NCI-H345 treated with DMSO at 0.1 percent for 48 hours (cell line): ENCODE results near the gene TTLL1.
"Not testable (repeated sequence)": the region's sequence is repeated elsewhere in the genome, so short reads cannot be mapped to it uniquely, and the experiment has no call there.

Source experiments
- DNase-seq: peaks from one replicate; lab custom pipeline; 2025; ENCODE audit not compliant: unreplicated experiment; lab: John Stamatoyannopoulos, UW

TTLL1 gene

GRCh38 chr22:43014316-43014868, 74.8 kb downstream of the TTLL1 start:
- no peak for DNase-seq

DNA sequence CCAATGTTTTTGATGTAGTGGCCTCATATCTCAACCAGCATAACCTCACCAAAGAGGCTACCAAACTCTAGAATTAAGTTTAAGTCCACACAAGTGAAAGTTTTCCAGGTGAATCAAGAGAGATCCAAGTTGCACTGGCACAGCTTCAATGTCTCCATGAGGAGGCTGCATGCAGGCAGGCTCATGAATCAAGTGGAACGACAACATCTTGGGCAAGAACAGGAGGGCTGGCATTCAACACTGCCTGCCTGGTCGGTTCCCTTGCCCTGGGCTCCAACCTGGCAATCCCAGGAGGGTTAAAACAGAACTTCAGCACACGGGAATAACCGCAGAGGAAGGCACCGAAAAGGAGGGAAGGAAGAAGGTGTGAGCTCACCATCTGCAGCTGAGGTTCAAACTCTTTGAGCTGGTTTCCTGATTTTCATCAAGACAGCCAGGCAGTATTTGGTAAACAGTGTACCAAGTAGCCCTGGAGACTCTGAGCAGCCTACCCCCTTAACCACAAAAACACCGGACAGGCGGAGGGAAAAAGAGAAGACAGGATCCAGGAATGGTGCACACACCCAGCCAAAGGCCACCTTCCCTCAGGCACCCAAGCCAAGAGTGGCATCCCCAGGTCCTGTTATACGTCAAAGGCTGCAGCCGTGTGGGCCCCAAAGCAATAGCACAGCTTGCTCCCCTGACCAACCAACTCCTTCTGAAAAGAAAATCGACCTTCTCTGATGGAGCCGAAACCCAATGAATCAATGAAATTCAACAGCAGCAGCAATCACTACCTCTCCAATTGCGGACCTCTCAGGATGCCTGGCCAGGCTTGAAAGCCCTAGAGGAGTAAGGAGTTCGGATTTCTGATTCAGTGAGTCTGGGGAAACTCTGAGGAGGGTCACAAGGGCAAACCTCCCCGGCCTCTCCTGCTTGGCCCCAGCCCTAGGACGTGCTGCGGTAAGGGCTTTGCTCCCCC, 75.6 kb downstream of the TTLL1 start:
- DNase-seq = no peak

GRCh38 chr22:43012390-43012789, 76.8 kb downstream of the TTLL1 start:
- no peak for DNase-seq

DNA sequence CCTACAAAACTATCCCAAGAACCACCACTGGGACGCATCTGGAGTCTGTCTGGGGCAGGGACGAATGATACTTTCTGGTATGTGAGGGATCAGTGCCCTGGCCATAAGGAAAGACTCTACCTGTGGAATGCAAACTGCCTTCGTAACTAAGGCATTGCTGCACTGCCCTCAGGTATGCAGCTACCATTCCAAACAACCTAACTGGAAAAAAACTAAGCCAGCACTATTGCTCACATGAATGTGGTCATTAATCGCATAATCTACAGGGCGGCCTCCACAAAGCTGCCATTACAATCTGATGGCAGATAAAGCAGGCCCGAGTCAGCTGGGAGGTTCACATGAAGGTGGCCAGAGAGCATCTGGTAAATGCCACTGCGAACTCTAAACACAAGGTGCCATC, 78.1 kb downstream of the TTLL1 start:
- DNase-seq = no peak

DNA sequence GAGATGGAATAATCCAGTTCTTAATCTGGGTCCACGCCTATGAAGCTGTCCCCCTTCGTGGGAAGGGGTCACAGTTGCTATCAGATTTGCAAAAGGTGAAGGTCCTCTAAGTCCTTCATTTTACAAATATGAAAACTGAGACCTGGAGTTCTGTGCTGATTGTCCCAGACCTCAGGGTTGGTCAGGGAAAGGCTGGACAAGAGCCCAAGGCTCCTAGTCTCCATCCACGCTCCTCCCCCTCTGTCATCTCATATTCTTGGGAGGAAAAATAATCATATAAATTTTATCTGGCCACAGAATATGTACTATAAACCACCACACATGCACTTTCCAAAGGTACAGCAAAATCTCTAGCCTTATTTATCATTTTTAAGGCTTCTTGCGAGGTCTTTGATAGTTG, 79.7 kb downstream of the TTLL1 start:
- no peak for DNase-seq

DNA sequence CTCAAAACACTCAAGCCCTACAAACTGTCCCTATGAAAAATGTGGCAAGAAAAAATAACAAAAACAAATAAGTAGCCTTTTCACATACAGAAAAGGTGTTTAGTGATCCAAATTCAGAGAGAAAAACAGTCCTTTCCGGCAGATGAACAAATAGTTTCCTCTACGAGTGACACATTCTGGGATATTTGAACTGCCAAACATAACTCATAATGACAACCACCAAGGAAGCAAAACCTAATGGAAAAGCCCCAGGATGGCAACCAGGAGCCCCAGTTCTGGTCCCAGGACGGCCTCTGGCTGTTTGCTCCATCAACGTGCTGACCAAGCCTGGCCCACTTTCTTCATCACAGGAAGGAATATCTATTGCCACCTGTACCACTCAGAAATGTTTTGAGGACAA, 80.3 kb downstream of the TTLL1 start:
- DNase-seq = no peak

- no peak for DNase-seq
These were observed 80.7 kb downstream of the TTLL1 start for GRCh38 chr22:43008509-43008908.

- no peak for DNase-seq
These were observed 81.6 kb downstream of the TTLL1 start for GRCh38 chr22:43007519-43008102.

DNA sequence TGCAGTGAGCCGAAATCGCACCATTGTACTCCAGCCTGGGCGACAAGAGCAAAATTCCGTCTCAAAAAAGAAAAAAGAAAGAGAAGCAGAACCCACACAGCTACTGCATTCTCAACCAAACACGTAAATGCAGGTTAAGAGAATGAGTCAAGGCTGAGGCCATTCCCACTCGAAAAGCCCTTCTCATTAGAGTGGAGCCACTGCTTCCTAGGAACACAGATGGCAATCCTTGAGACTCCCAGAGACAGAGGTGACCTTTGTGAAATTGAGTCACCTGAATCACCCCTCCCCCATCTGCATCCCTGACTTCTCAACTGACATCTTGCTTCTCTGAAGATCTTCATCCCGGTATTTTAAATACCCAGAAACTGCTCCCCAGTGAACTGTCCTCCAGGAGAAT, 82.4 kb downstream of the TTLL1 start:
- DNase-seq = no peak

DNA sequence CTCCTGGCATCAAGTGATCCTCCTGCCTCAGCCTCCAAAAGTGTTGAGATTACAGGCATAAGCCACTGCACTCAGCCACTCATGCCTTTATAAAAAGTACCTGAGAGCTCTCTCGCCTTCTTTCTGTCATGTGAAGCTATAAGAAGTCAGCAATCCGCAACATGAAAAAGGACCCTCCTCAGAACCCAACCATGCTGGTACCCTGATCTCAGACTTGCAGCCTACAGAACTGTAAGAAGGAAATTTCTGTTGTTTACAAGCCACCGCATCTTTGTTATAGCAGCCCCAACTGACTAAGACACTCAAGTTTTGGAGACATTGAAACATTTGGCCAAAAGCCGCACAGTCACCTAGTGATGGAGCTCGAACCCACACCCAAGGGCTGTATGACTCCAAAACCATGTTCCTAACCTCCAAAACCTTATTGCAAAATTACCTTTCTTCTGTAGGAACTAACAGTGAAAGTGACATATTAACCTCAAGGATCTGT, 83.1 kb downstream of the TTLL1 start:
- DNase-seq = no peak

GRCh38 chr22:43005106-43005505, 84.1 kb downstream of the TTLL1 start:
- DNase-seq = no peak

GRCh38 chr22:43004362-43005035, 84.7 kb downstream of the TTLL1 start:
- no peak for DNase-seq

- DNase-seq = no peak
These were observed 87.0 kb downstream of the TTLL1 start for GRCh38 chr22:43002202-43002586.

DNA sequence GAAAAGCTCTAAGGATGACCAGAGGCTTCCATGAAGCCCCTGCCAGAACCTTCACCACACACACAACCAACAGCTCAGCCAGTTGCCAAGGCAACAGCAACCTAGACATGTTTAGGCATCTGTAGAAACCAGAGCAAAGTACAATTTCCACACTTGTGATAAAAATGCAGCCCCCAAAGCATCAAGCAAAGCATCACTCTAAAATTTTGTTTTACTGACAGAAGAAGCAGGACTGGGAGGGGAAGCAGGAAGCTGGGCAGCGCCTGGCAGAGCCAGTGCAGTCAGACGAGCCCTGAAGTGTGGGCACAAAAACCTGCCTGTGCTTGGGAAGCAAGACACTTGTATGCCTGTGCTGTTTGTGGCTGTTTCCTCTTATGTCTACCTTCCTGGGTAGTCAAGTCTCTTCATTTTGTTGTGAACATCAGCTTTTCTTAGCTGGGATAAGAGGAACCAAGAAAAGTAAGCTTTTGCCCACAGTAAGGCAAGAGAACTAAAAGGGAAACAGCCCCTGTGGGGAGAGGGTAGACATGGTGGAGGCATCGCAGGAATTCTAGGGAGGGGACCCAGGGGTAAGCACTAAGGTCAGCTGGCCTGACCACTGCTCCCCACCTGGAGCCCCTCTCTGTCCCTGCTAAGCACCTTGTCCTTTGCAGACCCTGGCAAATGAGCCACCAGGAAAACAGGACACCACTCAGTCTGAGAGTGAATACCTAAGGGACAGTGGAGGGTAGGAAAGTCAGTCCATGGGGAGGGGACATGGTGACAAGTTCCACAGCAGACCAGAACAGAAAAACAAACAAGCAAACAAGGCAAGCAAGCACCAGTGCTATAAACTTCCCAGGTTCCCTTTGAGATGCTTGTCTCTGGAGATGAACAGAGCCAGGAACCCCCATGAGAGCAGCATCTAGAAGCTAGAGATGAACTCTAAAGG, 87.7 kb downstream of the TTLL1 start:
- no peak for DNase-seq

GRCh38 chr22:43000441-43001175, 88.6 kb downstream of the TTLL1 start:
- no peak for DNase-seq

DNA sequence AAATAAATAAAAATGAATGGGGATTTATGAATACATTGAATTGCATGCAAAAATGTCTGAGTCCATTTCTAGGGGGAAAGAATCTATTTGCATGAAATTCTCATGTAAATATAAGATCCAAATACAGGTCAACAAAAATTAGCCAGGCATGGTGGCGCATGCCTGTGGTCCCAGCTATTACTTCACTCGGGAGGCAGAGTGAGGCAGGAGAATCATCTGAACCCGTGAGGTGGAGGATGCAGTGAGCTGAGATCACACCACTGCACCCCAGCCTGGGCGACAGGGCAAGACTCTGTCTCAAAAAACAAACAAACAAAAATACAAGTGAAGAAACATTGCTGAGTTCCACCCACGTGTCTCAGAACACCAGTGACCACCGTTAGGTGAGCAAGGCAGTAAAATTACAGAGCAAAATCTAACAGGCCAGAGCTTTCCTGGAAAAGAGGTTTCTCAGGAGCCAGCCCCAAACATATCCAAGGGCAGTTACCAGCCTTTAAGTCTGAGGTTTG, 91.6 kb downstream of the TTLL1 start:
- no peak for DNase-seq

GRCh38 chr22:42996646-42997365, 92.4 kb downstream of the TTLL1 start:
- no peak for DNase-seq

GRCh38 chr22:42995654-42996053, 93.5 kb downstream of the TTLL1 start:
- not testable (repeated sequence) for DNase-seq
